Stimulated activated CD4-positive, alpha-beta T cell treated with anti-CD3 and anti-CD28 coated beads, TNF-alpha, amount 100 ng/mL, for 4 hours (primary cell): ENCODE measurements around the gene PCDH1.
"Not testable (repeated sequence)": the region's sequence is repeated elsewhere in the genome, so short reads cannot be mapped to it uniquely, and the experiment has no call there.

Experiments used
- DNase-seq, 3 experiments: peaks; one replicate each; pipeline ENCODE4 v3.0.0-alpha.2; 2020; ENCODE audit warnings: low read depth in 3 of 3

The PCDH1 gene

GRCh38 chr5:141834331-141834730 lies 43.9 kb downstream of the PCDH1 start:
- DNase-seq = no peak

- no peak for DNase-seq
Measured at GRCh38 chr5:141832131-141832530, 46.1 kb downstream of the PCDH1 start.

- DNase-seq = no peak
Measured at GRCh38 chr5:141828162-141828561, 50.0 kb downstream of the PCDH1 start.

- DNase-seq = no peak
Measured at GRCh38 chr5:141826674-141827073, 51.5 kb downstream of the PCDH1 start.

GRCh38 chr5:141825791-141826560 lies 52.2 kb downstream of the PCDH1 start:
- DNase-seq = no peak

GRCh38 chr5:141825241-141825671 lies 53.0 kb downstream of the PCDH1 start:
- no peak for DNase-seq

GRCh38 chr5:141824717-141825116 lies 53.5 kb downstream of the PCDH1 start:
- DNase-seq = no peak

- no peak for DNase-seq
Measured at GRCh38 chr5:141823056-141823455, 55.2 kb downstream of the PCDH1 start.

- no peak for DNase-seq
Measured at GRCh38 chr5:141822144-141822543, 56.1 kb downstream of the PCDH1 start.

- DNase-seq = no peak
Measured at GRCh38 chr5:141821430-141821925, 56.7 kb downstream of the PCDH1 start.

- not testable (repeated sequence) for DNase-seq
Measured at GRCh38 chr5:141820686-141821085, 57.5 kb downstream of the PCDH1 start.

GRCh38 chr5:141817631-141818030 lies 60.6 kb downstream of the PCDH1 start:
- DNase-seq = no peak

GRCh38 chr5:141816598-141817399 lies 61.4 kb downstream of the PCDH1 start:
- no peak for DNase-seq

- DNase-seq = no peak
Measured at GRCh38 chr5:141815796-141816180, 62.4 kb downstream of the PCDH1 start.

GRCh38 chr5:141815051-141815795 lies 63.0 kb downstream of the PCDH1 start:
- DNase-seq = no peak

- DNase-seq = peak in 2 of 3 experiments; percentile 13 to 17
Measured at GRCh38 chr5:141814064-141814964, 63.9 kb downstream of the PCDH1 start.

GRCh38 chr5:141812512-141812911 lies 65.7 kb downstream of the PCDH1 start:
- no peak for DNase-seq

- peak in 1 of 3 experiments; percentile 3 for DNase-seq
Measured at GRCh38 chr5:141811287-141812155, 66.7 kb downstream of the PCDH1 start.

- DNase-seq = no peak
Measured at GRCh38 chr5:141810702-141811101, 67.5 kb downstream of the PCDH1 start.
